PC-3 (cell line): Measurements from ENCODE around the gene CD274. TPM values are rescaled to one million over a fixed set of nuclear protein-coding genes. Genes with fewer than 3 reads are reported as not detected.

Experiments
- ATAC-seq: fragments of 200-7000 bp; cut with Tn5 transposase; 2 replicates; pipeline ENCODE4 v1.9.1; 2020; ENCODE audit warnings: mild to moderate bottlenecking, moderate library complexity
- BruUV-seq: library from RNA; stranded (reverse); fragments of 400-500 nt; replicated peaks from 2 replicates; lab custom pipeline; 2021; lab: Mats Ljungman, UMichigan
- CTCF ChIA-PET: fragments of 300-600 bp; sonication (Branson Sonifier 250); formaldehyde crosslinking; loops from one replicate; lab custom pipeline; 2022; ENCODE audit warnings: antibody characterized with exemption; lab: Charles Lee
- POLR2A ChIA-PET: fragments of 300-600 bp; sonication (Branson Sonifier 250); formaldehyde crosslinking; loops from one replicate; lab custom pipeline; 2022; ENCODE audit warnings: antibody characterized with exemption; ENCODE audit not compliant: unreplicated experiment; lab: Charles Lee
- DNase-seq: peaks from one replicate; pipeline ENCODE4 v3.0.0-alpha.2; 2015
- H2AFZ ChIP-seq: fragments of 300-600 bp; sonication (generic); 2 replicates; pipeline ENCODE4 v1.6.0; 2016; ENCODE audit warnings: antibody characterized with exemption, low read length
- H3F3A ChIP-seq: fragments of 300-600 bp; sonication (generic); one replicate; pipeline ENCODE4 v1.6.0; 2017; ENCODE audit warnings: antibody characterized with exemption, low read length, control low read depth, mild to moderate bottlenecking; ENCODE audit not compliant: unreplicated experiment
- H3K27ac ChIP-seq: fragments of 300-600 bp; sonication (generic); 2 replicates; pipeline ENCODE4 v1.5.1; 2016; ENCODE audit warnings: mild to moderate bottlenecking, low read length
- H3K27me3 ChIP-seq: fragments of 300-600 bp; sonication (generic); 2 replicates; pipeline ENCODE4 v1.6.1; 2016; ENCODE audit warnings: low read length, mixed read lengths
- H3K36me3 ChIP-seq: fragments of 300-600 bp; sonication (generic); 2 replicates; pipeline ENCODE4 v1.6.1; 2016; ENCODE audit warnings: low read depth, mixed run types, low read length, mixed read lengths
- H3K4me1 ChIP-seq: fragments of 300-600 bp; sonication (generic); 2 replicates; pipeline ENCODE4 v1.5.1; 2016; ENCODE audit warnings: low read length; ENCODE audit not compliant: insufficient read depth
- H3K4me2 ChIP-seq: fragments of 300-600 bp; sonication (generic); 2 replicates; pipeline ENCODE4 v1.6.0; 2016; ENCODE audit warnings: low read length
- H3K4me3 ChIP-seq: fragments of 300-600 bp; sonication (generic); 2 replicates; pipeline ENCODE4 v1.5.1; 2016; ENCODE audit warnings: mild to moderate bottlenecking, low read length, mixed read lengths
- H3K79me2 ChIP-seq: fragments of 300-600 bp; sonication (generic); 2 replicates; pipeline ENCODE4 v1.6.1; 2017; ENCODE audit warnings: low read length, mixed read lengths
- H3K9ac ChIP-seq: fragments of 300-600 bp; sonication (generic); 2 replicates; pipeline ENCODE4 v1.6.0; 2016; ENCODE audit warnings: mild to moderate bottlenecking, low read length
- H3K9me2 ChIP-seq: fragments of 300-600 bp; sonication (generic); replicated peaks from 2 replicates; pipeline ENCODE4 v1.6.1; 2016; ENCODE audit warnings: mixed run types, low read length, mixed read lengths
- H3K9me3 ChIP-seq: fragments of 300-600 bp; sonication (generic); 2 replicates; pipeline ENCODE4 v1.6.1; 2016; ENCODE audit warnings: low read length, mixed read lengths
- H4K20me1 ChIP-seq: fragments of 300-600 bp; sonication (generic); 2 replicates; pipeline ENCODE4 v1.6.1; 2016; ENCODE audit warnings: low read length, mixed read lengths
- EZH2 ChIP-seq: fragments of 300-600 bp; sonication (generic); IDR thresholded peaks from one replicate; pipeline ENCODE4 v1.6.1; 2017; ENCODE audit warnings: antibody characterized with exemption, mild to moderate bottlenecking, low read length; ENCODE audit not compliant: unreplicated experiment
- EZH2phosphoT487 ChIP-seq: fragments of 300-600 bp; sonication (generic); IDR thresholded peaks from 2 replicates; pipeline ENCODE4 v1.6.1; 2018; ENCODE audit warnings: mild to moderate bottlenecking, antibody characterized with exemption, low read length, borderline replicate concordance
- intact Hi-C: fragments of 100-400 bp; cut with micrococcal nuclease; formaldehyde crosslinking; loops from 2 replicates; pipeline ENCODE4 v1.9.0; 2023
- total RNA-seq: library from RNA; depleted of rRNA; stranded (reverse); fragments of >200 nt; gene quantifications from 2 replicates; pipeline ENCODE4 v1.2.3, GENCODE V29; 2014
- TF ChIP-seq, protein P1 (sequence below): fragments of 300-600 bp; sonication (generic); conservative IDR thresholded peaks from 2 replicates; pipeline ENCODE4 v1.5.1; 2017; ENCODE audit warnings: antibody characterized with exemption, low read depth, mild to moderate bottlenecking, low read length

CD274 gene
- total RNA-seq, 1 experiment from 2014 or later: 3.8 TPM

DNA sequence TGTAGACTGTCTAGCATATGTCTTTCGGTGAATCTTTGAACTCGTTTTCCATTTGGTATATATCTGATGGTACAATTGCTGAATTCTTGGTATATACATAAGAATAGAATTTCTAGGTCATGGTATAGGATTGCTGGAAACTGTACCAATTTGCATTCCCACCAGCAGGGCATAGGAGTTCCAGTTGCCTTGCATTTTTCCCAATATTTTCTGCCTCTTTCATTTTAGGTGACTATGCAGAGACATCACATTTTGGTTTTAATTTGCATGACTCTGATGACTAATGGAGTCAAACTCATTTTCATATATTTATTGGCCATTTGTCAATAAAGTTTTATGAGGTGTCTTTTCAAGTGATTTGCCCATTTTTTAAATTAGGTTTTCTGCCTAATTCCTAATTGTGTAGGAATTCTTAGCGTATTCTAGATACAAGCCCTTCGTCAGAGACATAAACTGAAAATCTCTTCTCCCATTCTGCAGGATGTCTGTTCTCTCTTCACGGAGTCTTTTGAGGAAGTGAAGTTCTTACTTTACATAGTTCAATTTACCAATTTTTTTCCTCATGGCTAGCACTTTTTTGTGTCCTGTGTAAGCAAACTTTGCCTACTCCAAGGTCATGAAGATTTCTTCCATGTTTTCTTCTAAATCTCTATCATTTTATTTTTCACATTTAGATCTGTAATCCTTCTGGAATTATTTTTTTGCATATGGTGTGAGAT is 31.1 kb downstream of the CD274 start:
- ChIA-PET POLR2A (interaction anchor here (0.6 kb wide), 1 partner anchor 18 kb away, joined by 6 read pairs; no protein-coding TSS in a partner anchor), CTCF (no interaction called here)
- BruUV-seq: no TSS peak
- H4K20me1 ChIP-seq: no peaks in the 10 kb centered on the region
- intact Hi-C loops: no loop called here
- H3K9ac ChIP-seq: no peak overlapping the region
- TF ChIP-seq, protein P1, sequence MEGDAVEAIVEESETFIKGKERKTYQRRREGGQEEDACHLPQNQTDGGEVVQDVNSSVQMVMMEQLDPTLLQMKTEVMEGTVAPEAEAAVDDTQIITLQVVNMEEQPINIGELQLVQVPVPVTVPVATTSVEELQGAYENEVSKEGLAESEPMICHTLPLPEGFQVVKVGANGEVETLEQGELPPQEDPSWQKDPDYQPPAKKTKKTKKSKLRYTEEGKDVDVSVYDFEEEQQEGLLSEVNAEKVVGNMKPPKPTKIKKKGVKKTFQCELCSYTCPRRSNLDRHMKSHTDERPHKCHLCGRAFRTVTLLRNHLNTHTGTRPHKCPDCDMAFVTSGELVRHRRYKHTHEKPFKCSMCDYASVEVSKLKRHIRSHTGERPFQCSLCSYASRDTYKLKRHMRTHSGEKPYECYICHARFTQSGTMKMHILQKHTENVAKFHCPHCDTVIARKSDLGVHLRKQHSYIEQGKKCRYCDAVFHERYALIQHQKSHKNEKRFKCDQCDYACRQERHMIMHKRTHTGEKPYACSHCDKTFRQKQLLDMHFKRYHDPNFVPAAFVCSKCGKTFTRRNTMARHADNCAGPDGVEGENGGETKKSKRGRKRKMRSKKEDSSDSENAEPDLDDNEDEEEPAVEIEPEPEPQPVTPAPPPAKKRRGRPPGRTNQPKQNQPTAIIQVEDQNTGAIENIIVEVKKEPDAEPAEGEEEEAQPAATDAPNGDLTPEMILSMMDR: no peak; the same call in 1 of the 2 replicates
- TF ChIP-seq EZH2phosphoT487 (no peak), EZH2 (no peak)
- no peak overlapping the region for H2AFZ ChIP-seq
- H3K4me2 ChIP-seq: no peak overlapping the region
- no peaks in the 10 kb centered on the region for H3K27me3 ChIP-seq
- no peak overlapping the region for H3K27ac ChIP-seq
- H3K79me2 ChIP-seq: no peaks in the 10 kb centered on the region
- H3K9me3 ChIP-seq: no peaks in the 10 kb centered on the region
- no peaks in the 10 kb centered on the region for H3K4me1 ChIP-seq
- H3K36me3 ChIP-seq: no peaks in the 10 kb centered on the region
- no peak overlapping the region for H3K4me3 ChIP-seq
- no peaks in the 10 kb centered on the region for H3F3A ChIP-seq
- DNase-seq (no peak), ATAC-seq (no peak)
- H3K9me2 ChIP-seq: no peaks in the 10 kb centered on the region

DNA sequence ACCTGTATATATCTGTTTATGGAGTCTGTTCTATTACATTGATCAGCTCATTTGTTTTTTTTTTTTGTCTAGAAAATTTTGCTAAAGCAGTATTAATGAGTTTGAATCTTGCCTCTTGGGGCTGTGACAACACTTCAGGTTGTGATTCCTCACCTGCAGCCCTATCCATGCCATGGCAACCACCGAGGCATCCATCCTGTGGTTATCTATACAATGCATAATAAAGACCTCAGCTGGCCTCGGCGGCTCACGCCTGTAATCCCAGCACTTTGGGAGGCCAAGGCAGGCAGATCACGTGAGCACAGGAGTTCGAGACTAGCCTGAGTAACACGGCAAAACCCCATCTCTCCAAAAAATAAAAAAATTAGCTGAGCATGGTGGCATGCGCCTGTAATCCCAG is 31.9 kb downstream of the CD274 start:
- Histone ChIP-seq H3K27ac (no peak overlapping the region), H3K4me1 (no peaks in the 10 kb centered on the region), H3K4me2 (no peak overlapping the region), H3K9ac (no peak overlapping the region), H4K20me1 (no peaks in the 10 kb centered on the region), H3K36me3 (no peaks in the 10 kb centered on the region), H3K9me3 (no peaks in the 10 kb centered on the region), H2AFZ (no peak overlapping the region), H3K79me2 (no peaks in the 10 kb centered on the region), H3K4me3 (no peak overlapping the region), H3K27me3 (no peaks in the 10 kb centered on the region), H3K9me2 (no peaks in the 10 kb centered on the region), H3F3A (no peaks in the 10 kb centered on the region)
- intact Hi-C loops: no loop called here
- CTCF ChIA-PET: no interaction called here
- no peak for ATAC-seq
- DNase-seq: no peak
- POLR2A ChIA-PET: interaction anchor here (0.6 kb wide), 1 partner anchor 17 kb away, joined by 6 read pairs; no protein-coding TSS in a partner anchor
- no TSS peak for BruUV-seq
- TF ChIP-seq EZH2: no peak
- no peak for TF ChIP-seq EZH2phosphoT487
- TF ChIP-seq, protein P1: no peak

DNA sequence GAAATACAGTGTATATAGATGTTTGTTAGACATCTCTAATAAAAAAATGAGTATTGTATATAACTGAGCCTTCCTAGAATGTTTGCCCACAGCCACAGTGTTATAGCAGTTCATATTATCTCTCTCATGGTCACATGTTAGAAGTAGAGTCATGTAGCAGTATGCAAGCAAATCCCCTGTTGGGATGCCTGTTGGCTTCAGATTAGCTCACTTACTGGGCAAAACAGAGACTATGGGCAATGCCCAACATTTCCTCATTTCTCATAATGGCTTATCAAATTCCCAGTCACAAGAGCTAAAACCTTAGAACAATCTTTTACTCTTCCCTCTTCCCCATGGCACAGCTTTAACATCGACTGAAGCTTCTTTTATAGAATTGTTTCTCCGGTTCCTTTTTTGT is 33.0 kb downstream of the CD274 start:
- Histone ChIP-seq H3K4me3 (no peak overlapping the region), H3K79me2 (no peaks in the 10 kb centered on the region), H3K36me3 (no peaks in the 10 kb centered on the region), H3K9me3 (no peaks in the 10 kb centered on the region), H4K20me1 (no peaks in the 10 kb centered on the region), H3F3A (no peaks in the 10 kb centered on the region), H3K9me2 (no peaks in the 10 kb centered on the region), H3K4me1 (no peaks in the 10 kb centered on the region), H3K4me2 (no peak overlapping the region), H3K27me3 (no peaks in the 10 kb centered on the region), H3K27ac (no peak overlapping the region), H2AFZ (no peak overlapping the region), H3K9ac (no peak overlapping the region)
- DNase-seq: no peak
- ChIA-PET CTCF (no interaction called here), POLR2A (no interaction called here)
- BruUV-seq: no TSS peak
- intact Hi-C loops: no loop called here
- TF ChIP-seq EZH2phosphoT487: no peak
- TF ChIP-seq, protein P1: no peak
- TF ChIP-seq EZH2: no peak
- no peak for ATAC-seq
